K562 (cell line): ENCODE results near the gene MERTK. TPM values are rescaled to one million over a fixed set of nuclear protein-coding genes. Genes with fewer than 3 reads are reported as not detected.

Experiments used
- CCNT2 ChIP-seq: IDR thresholded peaks from 2 replicates; pipeline ENCODE4 v1.6.1; 2011; ENCODE audit warnings: borderline replicate concordance, low read depth, mild to moderate bottlenecking, moderate library complexity, mixed read lengths, low read length; ENCODE audit not compliant: insufficient read length; ENCODE audit errors: extremely low read depth
- CEBPG ChIP-seq, 3 experiments: fragments of 200-800 bp in 1 of 3; sonication (Bioruptor generic) in 1 of 3; sonication (generic) in 1 of 3; formaldehyde crosslinking in 1 of 3; IDR thresholded peaks in 2 of 3; conservative IDR thresholded peaks in 1 of 3; 2 replicates each; pipeline versions ENCODE4 v1.6.1 to v1.8.0; 2016 to 2022; ENCODE audit warnings: missing compliant biosample characterization in 2 of 3, missing genetic modification characterization in 2 of 3, mild to moderate bottlenecking in 1 of 3, missing genetic modification reagents in 1 of 3
- CREBBP ChIP-seq: IDR thresholded peaks from one replicate; pipeline ENCODE4 v1.6.1; 2012; ENCODE audit warnings: low read depth, mild to moderate bottlenecking, control low read depth, inconsistent platforms, low read length
- ELF2 ChIP-seq: fragments of 250-450 bp; sonication (Bioruptor Pico); IDR thresholded peaks from 2 replicates; pipeline ENCODE4 v1.5.0; 2021; ENCODE audit warnings: mild to moderate bottlenecking
- FOXK2 ChIP-seq, 2 experiments: fragments of 450-650 bp; IDR thresholded peaks in 1 of 2; conservative IDR thresholded peaks in 1 of 2; 2 replicates each; pipeline ENCODE4 v1.6.1; 2016; ENCODE audit warnings: low read depth in 2 of 2, mild to moderate bottlenecking in 1 of 2
- GABPB1 ChIP-seq: sonication (generic); formaldehyde crosslinking; IDR thresholded peaks from 2 replicates; pipeline ENCODE4 v1.8.0; 2022; ENCODE audit warnings: mild to moderate bottlenecking, missing genetic modification reagents
- HDAC1 ChIP-seq, 2 experiments: fragments of 450-650 bp; IDR thresholded peaks; 2 replicates each; pipeline ENCODE4 v1.6.1; 2016 to 2017; ENCODE audit warnings: inconsistent platforms in 1 of 2, mild to moderate bottlenecking in 1 of 2, moderate library complexity in 1 of 2
- MLLT1 ChIP-seq, 2 experiments: fragments of 450-650 bp; IDR thresholded peaks; 2 replicates each; pipeline ENCODE4 v1.6.1; 2016
- NKRF ChIP-seq: fragments of 450-650 bp; IDR thresholded peaks from 2 replicates; pipeline ENCODE4 v1.6.1; 2016; ENCODE audit warnings: borderline replicate concordance
- POLR2H ChIP-seq: IDR thresholded peaks from 2 replicates; pipeline ENCODE4 v1.6.1; 2016; ENCODE audit warnings: missing genetic modification characterization, low read depth, mild to moderate bottlenecking, control low read depth, missing compliant biosample characterization, moderate library complexity
- SIN3A ChIP-seq, 2 experiments: fragments of 150-350 bp in 1 of 2; IDR thresholded peaks; 2 replicates each; pipeline ENCODE4 v1.6.1; 2011 to 2016; ENCODE audit warnings: borderline replicate concordance in 2 of 2, low read depth in 2 of 2, low read length in 2 of 2, mild to moderate bottlenecking in 2 of 2, moderate library complexity in 2 of 2; ENCODE audit not compliant: control insufficient read depth in 1 of 2
- SMC3 ChIP-seq: conservative IDR thresholded peaks from 2 replicates; pipeline ENCODE4 v1.6.1; 2011; ENCODE audit warnings: low read depth, low read length, improper control_type of control experiment; ENCODE audit not compliant: insufficient read depth
- TCF7L2 ChIP-seq: fragments of 150-350 bp; IDR thresholded peaks from 2 replicates; pipeline ENCODE4 v1.6.1; 2016; ENCODE audit warnings: low read depth, mild to moderate bottlenecking, low read length, moderate library complexity
- TEAD1 ChIP-seq, 2 experiments: fragments of 450-650 bp in 1 of 2; sonication (generic) in 1 of 2; formaldehyde crosslinking; IDR thresholded peaks; 2 replicates each; pipeline versions ENCODE4 v1.4.0 to v1.8.0; 2020 to 2022; ENCODE audit warnings: mild to moderate bottlenecking in 2 of 2, missing genetic modification reagents in 1 of 2
- TOE1 ChIP-seq, 2 experiments: fragments of 450-650 bp in 1 of 2; sonication (generic) in 1 of 2; formaldehyde crosslinking in 1 of 2; IDR thresholded peaks; 2 replicates each; pipeline versions ENCODE4 v1.7.1 to v1.8.0; 2016 to 2022; ENCODE audit warnings: borderline replicate concordance in 2 of 2, mild to moderate bottlenecking in 2 of 2, antibody characterized with exemption in 1 of 2, inconsistent platforms in 1 of 2, low read depth in 1 of 2, missing genetic modification reagents in 1 of 2, moderate library complexity in 1 of 2
- TRIM28 ChIP-seq: fragments of 450-650 bp; IDR thresholded peaks from 2 replicates; pipeline ENCODE4 v1.6.1; 2017
- YY1 ChIP-seq, 3 experiments: IDR thresholded peaks; 2 replicates each; pipeline ENCODE4 v1.6.1; 2011; ENCODE audit warnings: low read length in 2 of 3, mild to moderate bottlenecking in 2 of 3, moderate library complexity in 2 of 3, borderline replicate concordance in 1 of 3, control low read depth in 1 of 3, low read depth in 1 of 3; ENCODE audit not compliant: insufficient read depth in 3 of 3, insufficient replicate concordance in 2 of 3, control insufficient read depth in 1 of 3, insufficient read length in 1 of 3; ENCODE audit errors: extremely low read depth in 1 of 3
- ZBTB12 ChIP-seq: fragments of 250-450 bp; sonication (Bioruptor Pico); IDR thresholded peaks from 2 replicates; pipeline ENCODE4 v1.4.0; 2020
- ZNF354B ChIP-seq: fragments of 250-450 bp; sonication (Bioruptor Pico); IDR thresholded peaks from 2 replicates; pipeline ENCODE4 v1.4.0; 2020
- polyA plus RNA-seq, 8 experiments: library from polyadenylated mRNA; depleted of rRNA in 4 of 8; stranded (reverse) in 5 of 8; unstranded in 3 of 8; fragments of >200 nt; fragmentation: Nextera tagmentation in 2 of 8; fragmentation: Illumina TruSeq in 1 of 8; extraction: Ambion mirVana in 2 of 8; extraction: Trizol in 1 of 8; gene quantifications; 2 replicates each; pipeline versions ENCODE4 v1.2.1 to v1.2.3, GENCODE V29; 2011 to 2014; ENCODE audit warnings: inconsistent platforms in 1 of 8, missing spikeins in 1 of 8
- total RNA-seq, 7 experiments: library from RNA; depleted of rRNA in 6 of 7; stranded (reverse); fragments of >200 nt in 6 of 7; fragmentation: Illumina TruSeq in 2 of 7; extraction: Trizol in 2 of 7; gene quantifications; 2 replicates each; pipeline versions ENCODE4 v1.2.1 to v1.2.3, GENCODE V29; 2011 to 2021; ENCODE audit warnings: low replicate concordance in 1 of 7

The MERTK gene
- total and polyA plus RNA-seq, 9 of the 15 experiments (the other 6 are each of a cell fraction or from before 2014, with no cell fraction given), result 0.23 to 1.6 (median 0.74) TPM

GRCh38 chr2:111883661-111884591, 14.5 kb upstream of the MERTK start, which contains the start of gene ANAPC1 (continued):
- TF ChIP-seq YY1 (IDR thresholded peaks at IDR 0.05; ENCODE audit: borderline replicate concordance in 1 of 3, control insufficient read depth in 1 of 3, extremely low read depth in 1 of 3, insufficient read depth in 3 of 3, insufficient read length in 1 of 3, insufficient replicate concordance in 2 of 3, low read depth in 1 of 3, low read length in 2 of 3), result peak; percentile 76 to 98 (median 94)
- TF ChIP-seq CEBPG (CRISPR knock-in tag; IDR thresholded peaks at IDR 0.05), result no peak
- no peak for TF ChIP-seq CEBPG (tag; conservative IDR thresholded peaks at IDR 0.05 in 1 of 2, IDR thresholded peaks at IDR 0.05 in 1 of 2)
- TF ChIP-seq HDAC1 (IDR thresholded peaks at IDR 0.05), result peak; percentile 51 to 99; a peak in 3 of 4 replicates
- TF ChIP-seq TEAD1 (CRISPR knock-in tag; IDR thresholded peaks at IDR 0.05), result peak in 1 of 2 experiments; percentile 54; a peak in 1 of 4 replicates
- no peak for TF ChIP-seq ZBTB12
- TF ChIP-seq NKRF, result peak; percentile 98
- no peak for TF ChIP-seq TOE1 (IDR thresholded peaks at IDR 0.05; ENCODE audit: borderline replicate concordance)
- TF ChIP-seq TOE1 (CRISPR knock-in tag; IDR thresholded peaks at IDR 0.05; ENCODE audit: borderline replicate concordance, low read depth), result peak; percentile 86; the same call in 1 of the 2 replicates
- TF ChIP-seq TCF7L2, result no peak
- TF ChIP-seq POLR2H (tag), result peak; percentile 63; the same call in 1 of the 2 replicates
- TF ChIP-seq TRIM28, result peak; percentile 27; the same call in 1 of the 2 replicates
- TF ChIP-seq ZNF354B (CRISPR knock-in tag), result no peak
- TF ChIP-seq GABPB1 (CRISPR knock-in tag), result peak; percentile 78
- TF ChIP-seq FOXK2 (conservative IDR thresholded peaks at IDR 0.05 in 1 of 2, IDR thresholded peaks at IDR 0.05 in 1 of 2; ENCODE audit: low read depth in 2 of 2), result peak in 1 of 2 experiments; percentile 38; a peak in 2 of 4 replicates
- peak; percentile 27 for TF ChIP-seq CCNT2
- TF ChIP-seq ELF2 (CRISPR knock-in tag), result peak; percentile 23; the same call in 1 of the 2 replicates
- peak; percentile 39 to 86; a peak in 3 of 4 replicates for TF ChIP-seq SIN3A (IDR thresholded peaks at IDR 0.05; ENCODE audit: borderline replicate concordance in 2 of 2, control insufficient read depth in 1 of 2, low read depth in 2 of 2, low read length in 2 of 2)
- no peak for TF ChIP-seq CREBBP
- no peak for TF ChIP-seq SMC3
- peak in 1 of 2 experiments; percentile 44; a peak in 1 of 4 replicates for TF ChIP-seq MLLT1 (IDR thresholded peaks at IDR 0.05)
